K562 (cell line): ENCODE data around the gene MYO3B. TPM values are rescaled to one million over a fixed set of nuclear protein-coding genes. Genes with fewer than 3 reads are reported as not detected.

Experiments used
- BHLHE40 ChIP-seq: IDR thresholded peaks from 2 replicates; pipeline ENCODE4 v1.6.1; 2011; ENCODE audit warnings: low read length, improper control_type of control experiment
- CBX2 ChIP-seq: fragments of 200-600 bp; sonication (generic); IDR thresholded peaks from one replicate; pipeline ENCODE4 v1.6.1; 2012; ENCODE audit warnings: mild to moderate bottlenecking, low read length, inconsistent platforms; ENCODE audit not compliant: insufficient read depth, poor library complexity, severe bottlenecking
- FOXK2 ChIP-seq, 2 experiments: fragments of 450-650 bp; IDR thresholded peaks in 1 of 2; conservative IDR thresholded peaks in 1 of 2; 2 replicates each; pipeline ENCODE4 v1.6.1; 2016; ENCODE audit warnings: low read depth in 2 of 2, mild to moderate bottlenecking in 1 of 2
- GATAD2A ChIP-seq: fragments of 450-650 bp; IDR thresholded peaks from 2 replicates; pipeline ENCODE4 v1.6.1; 2017
- MTA3 ChIP-seq: fragments of 450-650 bp; formaldehyde crosslinking; IDR thresholded peaks from 2 replicates; pipeline ENCODE4 v1.6.1; 2017; ENCODE audit warnings: mild to moderate bottlenecking, borderline replicate concordance
- MYNN ChIP-seq, 2 experiments: sonication (generic); formaldehyde crosslinking in 1 of 2; IDR thresholded peaks; 2 replicates each; pipeline versions ENCODE4 v1.5.0 to v1.6.1; 2016 to 2020; ENCODE audit warnings: antibody characterized with exemption in 1 of 2, missing genetic modification reagents in 1 of 2
- NELFE ChIP-seq: IDR thresholded peaks from 2 replicates; pipeline ENCODE4 v1.6.1; 2011; ENCODE audit warnings: mild to moderate bottlenecking; ENCODE audit not compliant: insufficient read depth, insufficient read length
- NFIC ChIP-seq: fragments of 450-650 bp; IDR thresholded peaks from 2 replicates; pipeline ENCODE4 v1.6.1; 2017; ENCODE audit warnings: mild to moderate bottlenecking, inconsistent platforms
- NFXL1 ChIP-seq: fragments of 450-650 bp; formaldehyde crosslinking; IDR thresholded peaks from 2 replicates; pipeline ENCODE4 v1.4.0; 2021; ENCODE audit warnings: mild to moderate bottlenecking
- PHB ChIP-seq: fragments of 250-450 bp; sonication (Bioruptor Pico); IDR thresholded peaks from 2 replicates; pipeline ENCODE4 v1.5.0; 2021
- PYGO2 ChIP-seq: fragments of 450-650 bp; IDR thresholded peaks from 2 replicates; pipeline ENCODE4 v1.6.1; 2016; ENCODE audit warnings: mild to moderate bottlenecking, missing genetic modification characterization, moderate library complexity, missing compliant biosample characterization
- RB1 ChIP-seq: fragments of 450-650 bp; IDR thresholded peaks from 2 replicates; pipeline ENCODE4 v1.6.1; 2017; ENCODE audit warnings: low read depth, mild to moderate bottlenecking
- RBM34 ChIP-seq: fragments of 200-400 bp; formaldehyde crosslinking; IDR thresholded peaks from 2 replicates; pipeline ENCODE4 v1.6.1; 2018; ENCODE audit warnings: low read length, borderline replicate concordance; ENCODE audit not compliant: insufficient read depth
- STAT5A ChIP-seq: IDR thresholded peaks from 2 replicates; pipeline ENCODE4 v1.6.1; 2012; ENCODE audit warnings: low read length, inconsistent platforms, borderline replicate concordance
- TEAD1 ChIP-seq, 2 experiments: fragments of 450-650 bp in 1 of 2; sonication (generic) in 1 of 2; formaldehyde crosslinking; IDR thresholded peaks; 2 replicates each; pipeline versions ENCODE4 v1.4.0 to v1.8.0; 2020 to 2022; ENCODE audit warnings: mild to moderate bottlenecking in 2 of 2, missing genetic modification reagents in 1 of 2
- ZBTB34 ChIP-seq: fragments of 250-450 bp; sonication (Bioruptor Pico); IDR thresholded peaks from 2 replicates; pipeline ENCODE4 v1.8.0; 2021; ENCODE audit warnings: mild to moderate bottlenecking, moderate library complexity
- ZNF184 ChIP-seq: sonication (generic); formaldehyde crosslinking; IDR thresholded peaks from 2 replicates; pipeline ENCODE4 v1.5.0; 2020; ENCODE audit warnings: missing genetic modification reagents
- ZNF408 ChIP-seq: fragments of 250-450 bp; sonication (Bioruptor Pico); IDR thresholded peaks from 2 replicates; pipeline ENCODE4 v1.4.0; 2020; ENCODE audit warnings: low read depth, mild to moderate bottlenecking, moderate library complexity
- polyA plus RNA-seq, 8 experiments: library from polyadenylated mRNA; depleted of rRNA in 4 of 8; stranded (reverse) in 5 of 8; unstranded in 3 of 8; fragments of >200 nt; fragmentation: Nextera tagmentation in 2 of 8; fragmentation: Illumina TruSeq in 1 of 8; extraction: Ambion mirVana in 2 of 8; extraction: Trizol in 1 of 8; gene quantifications; 2 replicates each; pipeline versions ENCODE4 v1.2.1 to v1.2.3, GENCODE V29; 2011 to 2014; ENCODE audit warnings: inconsistent platforms in 1 of 8, missing spikeins in 1 of 8
- total RNA-seq, 7 experiments: library from RNA; depleted of rRNA in 6 of 7; stranded (reverse); fragments of >200 nt in 6 of 7; fragmentation: Illumina TruSeq in 2 of 7; extraction: Trizol in 2 of 7; gene quantifications; 2 replicates each; pipeline versions ENCODE4 v1.2.1 to v1.2.3, GENCODE V29; 2011 to 2021; ENCODE audit warnings: low replicate concordance in 1 of 7
- TF ChIP-seq, protein P1 (sequence below): fragments of 450-650 bp; IDR thresholded peaks from 2 replicates; pipeline ENCODE4 v1.6.1; 2016
- TF ChIP-seq, protein P2 (sequence below): fragments of 450-650 bp; IDR thresholded peaks from 2 replicates; pipeline ENCODE4 v1.6.1; 2016; ENCODE audit warnings: low read depth, mild to moderate bottlenecking, moderate library complexity
- TF ChIP-seq, protein P3 (sequence below): fragments of 250-450 bp; sonication (Bioruptor Pico); IDR thresholded peaks from 2 replicates; pipeline ENCODE4 v1.4.0; 2020; ENCODE audit warnings: mild to moderate bottlenecking, moderate library complexity

Gene MYO3B
- total and polyA plus RNA-seq, 9 of the 15 experiments (the other 6 are each of a cell fraction or from before 2014, with no cell fraction given), result 2.7 to 6.5 (median 3.6) TPM

- TF ChIP-seq FOXK2 (conservative IDR thresholded peaks at IDR 0.05 in 1 of 2, IDR thresholded peaks at IDR 0.05 in 1 of 2; ENCODE audit: low read depth in 2 of 2) (peak; percentile 27 to 34; a peak in 1 of 4 replicates), PHB (CRISPR knock-in tag) (no peak), RB1 (no peak), MYNN (IDR thresholded peaks at IDR 0.05) (no peak), MYNN (CRISPR knock-in tag; IDR thresholded peaks at IDR 0.05) (no peak), CBX2 (no peak), PYGO2 (0 out of 2 replicates have a peak, but pooled peaks have one; percentile 31), STAT5A (no peak), NELFE (no peak), MTA3 (no peak), BHLHE40 (no peak), NFXL1 (CRISPR knock-in tag) (no peak), ZNF408 (CRISPR knock-in tag) (no peak), ZNF184 (CRISPR knock-in tag) (no peak), ZBTB34 (CRISPR knock-in tag) (no peak), NFIC (peak; percentile 96), RBM34 (no peak), TEAD1 (CRISPR knock-in tag; IDR thresholded peaks at IDR 0.05) (peak in 1 of 2 experiments; percentile 74; a peak in 1 of 4 replicates), GATAD2A (no peak)
- TF ChIP-seq, protein P1, sequence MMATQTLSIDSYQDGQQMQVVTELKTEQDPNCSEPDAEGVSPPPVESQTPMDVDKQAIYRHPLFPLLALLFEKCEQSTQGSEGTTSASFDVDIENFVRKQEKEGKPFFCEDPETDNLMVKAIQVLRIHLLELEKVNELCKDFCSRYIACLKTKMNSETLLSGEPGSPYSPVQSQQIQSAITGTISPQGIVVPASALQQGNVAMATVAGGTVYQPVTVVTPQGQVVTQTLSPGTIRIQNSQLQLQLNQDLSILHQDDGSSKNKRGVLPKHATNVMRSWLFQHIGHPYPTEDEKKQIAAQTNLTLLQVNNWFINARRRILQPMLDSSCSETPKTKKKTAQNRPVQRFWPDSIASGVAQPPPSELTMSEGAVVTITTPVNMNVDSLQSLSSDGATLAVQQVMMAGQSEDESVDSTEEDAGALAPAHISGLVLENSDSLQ, result no peak
- TF ChIP-seq, protein P2, sequence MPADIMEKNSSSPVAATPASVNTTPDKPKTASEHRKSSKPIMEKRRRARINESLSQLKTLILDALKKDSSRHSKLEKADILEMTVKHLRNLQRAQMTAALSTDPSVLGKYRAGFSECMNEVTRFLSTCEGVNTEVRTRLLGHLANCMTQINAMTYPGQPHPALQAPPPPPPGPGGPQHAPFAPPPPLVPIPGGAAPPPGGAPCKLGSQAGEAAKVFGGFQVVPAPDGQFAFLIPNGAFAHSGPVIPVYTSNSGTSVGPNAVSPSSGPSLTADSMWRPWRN, result no peak
- TF ChIP-seq, protein P3, sequence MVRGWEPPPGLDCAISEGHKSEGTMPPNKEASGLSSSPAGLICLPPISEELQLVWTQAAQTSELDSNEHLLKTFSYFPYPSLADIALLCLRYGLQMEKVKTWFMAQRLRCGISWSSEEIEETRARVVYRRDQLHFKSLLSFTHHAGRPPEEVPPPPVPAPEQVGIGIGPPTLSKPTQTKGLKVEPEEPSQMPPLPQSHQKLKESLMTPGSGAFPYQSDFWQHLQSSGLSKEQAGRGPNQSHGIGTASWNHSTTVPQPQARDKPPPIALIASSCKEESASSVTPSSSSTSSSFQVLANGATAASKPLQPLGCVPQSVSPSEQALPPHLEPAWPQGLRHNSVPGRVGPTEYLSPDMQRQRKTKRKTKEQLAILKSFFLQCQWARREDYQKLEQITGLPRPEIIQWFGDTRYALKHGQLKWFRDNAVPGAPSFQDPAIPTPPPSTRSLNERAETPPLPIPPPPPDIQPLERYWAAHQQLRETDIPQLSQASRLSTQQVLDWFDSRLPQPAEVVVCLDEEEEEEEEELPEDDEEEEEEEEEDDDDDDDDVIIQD (CRISPR knock-in tag), result no peak
Measured at GRCh38 chr2:170243118-170243837, 65.3 kb downstream of the MYO3B start (continued).
